Smooth muscle cell of the brain vasculature (primary cell): Measurements from ENCODE around the gene HNRNPH2.

Experiments
- DNase-seq: peaks from one replicate; pipeline ENCODE4 v3.0.0-alpha.2; 2012; ENCODE audit warnings: low read depth, low spot score

HNRNPH2 gene

GRCh38 chrX:101462892-101463291 lies 54.9 kb downstream of the HNRNPH2 start:
- no peak for DNase-seq
